GM19240 (cell line): Measurements from ENCODE around the gene GPR161.

Source experiments
- DNase-seq: peaks from one replicate; pipeline ENCODE4 v3.0.0; 2011; ENCODE audit warnings: low spot score; ENCODE audit not compliant: insufficient read length

Gene GPR161

DNA sequence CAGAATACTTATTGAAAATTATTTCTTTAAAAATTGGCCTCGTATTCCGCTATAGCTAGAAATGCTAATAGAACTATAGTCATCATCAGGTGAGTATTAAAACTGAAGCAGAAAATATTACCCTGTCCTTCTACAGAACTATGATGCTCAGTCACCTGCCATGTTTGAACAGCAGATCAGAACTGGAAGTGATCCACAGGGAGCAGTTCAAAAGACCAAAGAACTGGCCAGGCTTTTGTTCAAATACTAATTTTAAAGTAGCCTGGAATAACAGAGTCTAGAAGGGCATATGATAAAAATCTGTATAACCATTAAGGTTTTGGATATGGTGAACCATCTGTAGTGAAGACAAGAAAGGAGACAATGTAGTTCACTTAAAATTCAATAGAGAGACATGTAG is 94.4 kb downstream of the GPR161 start:
- DNase-seq: no peak

- no peak for DNase-seq
These were observed 101.4 kb downstream of the GPR161 start for GRCh38 chr1:168035345-168035744.

- DNase-seq: no peak
These were observed 104.7 kb downstream of the GPR161 start for GRCh38 chr1:168032029-168032428.

DNA sequence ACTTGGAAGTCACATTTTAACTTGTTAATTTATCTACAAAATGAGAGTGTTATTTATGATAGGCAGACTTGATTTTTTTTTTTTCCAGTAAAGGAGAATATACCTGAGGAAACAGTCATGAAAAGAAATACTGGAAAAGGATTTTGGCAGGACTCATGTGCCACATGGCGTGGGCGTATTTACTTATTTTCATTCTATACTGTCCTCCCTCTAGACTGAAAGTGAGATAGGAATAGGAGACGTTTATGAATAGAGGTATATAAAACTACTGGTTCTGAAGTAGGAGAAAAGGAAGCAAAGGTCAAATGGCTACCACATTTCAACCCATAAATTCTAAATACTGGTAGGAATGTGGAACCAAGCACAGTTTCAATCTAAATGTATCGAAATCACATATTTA is 105.1 kb downstream of the GPR161 start:
- no peak for DNase-seq

GRCh38 chr1:168031198-168031597 is 105.5 kb downstream of the GPR161 start:
- DNase-seq: no peak
